Gastrocnemius medialis (tissue), 4 donors: ENCODE measurements around the gene KRT83.

Experiments used
- POLR2A ChIP-seq, 2 donors: fragments of 450-650 bp; IDR thresholded peaks; one replicate each; pipeline ENCODE4 v1.6.1; 2017; ENCODE audit warnings: antibody characterized with exemption in 2 of 2, mild to moderate bottlenecking in 2 of 2, moderate library complexity in 2 of 2
- TF ChIP-seq, protein P1 (sequence below), 5 experiments: fragments of 450-650 bp in 3 of 5; fragments of 200-600 bp in 2 of 5; sonication (generic) in 2 of 5; IDR thresholded peaks in 4 of 5; conservative IDR thresholded peaks in 1 of 5; 1 replicate in 4 of 5; 2 replicates in 1 of 5; pipeline ENCODE4 v1.5.1; 2016 to 2019; ENCODE audit warnings: antibody characterized with exemption in 5 of 5, mild to moderate bottlenecking in 3 of 5, moderate library complexity in 3 of 5

DNA sequence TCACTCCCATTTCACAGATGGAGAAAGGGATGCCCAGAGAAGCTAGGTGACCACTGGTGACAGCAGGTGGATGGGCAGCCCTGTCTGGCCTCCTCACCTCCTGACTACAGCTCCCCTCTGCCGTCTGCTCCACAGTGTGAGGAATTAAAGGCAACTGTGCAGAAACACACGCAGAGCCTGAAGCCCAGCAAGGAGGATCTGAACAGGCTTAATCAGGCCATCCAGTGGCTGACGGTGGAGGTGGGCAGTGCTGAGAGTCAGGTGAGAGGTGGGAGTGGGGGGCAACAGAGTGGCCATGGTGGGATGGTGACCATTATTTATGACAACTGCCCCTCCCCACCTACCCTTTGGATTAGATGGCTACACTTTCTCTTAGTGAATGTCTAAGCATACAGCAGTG is 45.5 kb downstream of the KRT83 start:
- TF ChIP-seq, protein P1, sequence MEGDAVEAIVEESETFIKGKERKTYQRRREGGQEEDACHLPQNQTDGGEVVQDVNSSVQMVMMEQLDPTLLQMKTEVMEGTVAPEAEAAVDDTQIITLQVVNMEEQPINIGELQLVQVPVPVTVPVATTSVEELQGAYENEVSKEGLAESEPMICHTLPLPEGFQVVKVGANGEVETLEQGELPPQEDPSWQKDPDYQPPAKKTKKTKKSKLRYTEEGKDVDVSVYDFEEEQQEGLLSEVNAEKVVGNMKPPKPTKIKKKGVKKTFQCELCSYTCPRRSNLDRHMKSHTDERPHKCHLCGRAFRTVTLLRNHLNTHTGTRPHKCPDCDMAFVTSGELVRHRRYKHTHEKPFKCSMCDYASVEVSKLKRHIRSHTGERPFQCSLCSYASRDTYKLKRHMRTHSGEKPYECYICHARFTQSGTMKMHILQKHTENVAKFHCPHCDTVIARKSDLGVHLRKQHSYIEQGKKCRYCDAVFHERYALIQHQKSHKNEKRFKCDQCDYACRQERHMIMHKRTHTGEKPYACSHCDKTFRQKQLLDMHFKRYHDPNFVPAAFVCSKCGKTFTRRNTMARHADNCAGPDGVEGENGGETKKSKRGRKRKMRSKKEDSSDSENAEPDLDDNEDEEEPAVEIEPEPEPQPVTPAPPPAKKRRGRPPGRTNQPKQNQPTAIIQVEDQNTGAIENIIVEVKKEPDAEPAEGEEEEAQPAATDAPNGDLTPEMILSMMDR (IDR thresholded peaks at IDR 0.05 in 4 of 5, conservative IDR thresholded peaks at IDR 0.05 in 1 of 5), result no peak
- no peak for TF ChIP-seq POLR2A (IDR thresholded peaks at IDR 0.05)
